RWPE1 (cell line): ENCODE results near the gene PSMC3.

Experiments used
- CTCF ChIA-PET: fragments of 350-600 bp; sonication (Branson Sonifier 250); formaldehyde crosslinking; extraction: SDS; loops from one replicate; lab custom pipeline; 2021; lab: Yijun Ruan, JAX
- POLR2A ChIA-PET: fragments of 400-600 bp; formaldehyde crosslinking; extraction: SDS; loops from one replicate; lab custom pipeline; 2020; ENCODE audit warnings: antibody characterized with exemption; ENCODE audit not compliant: low non-redundant PET; lab: Yijun Ruan, JAX
- DNase-seq: peaks from one replicate; pipeline ENCODE4 v3.0.0; 2012; ENCODE audit warnings: low spot score
- H3K27ac ChIP-seq: fragments of 450-650 bp; 2 replicates; pipeline ENCODE4 v1.5.1; 2017
- CTCF ChIP-seq: fragments of 450-650 bp; conservative IDR thresholded peaks from 2 replicates; pipeline ENCODE4 v1.5.1; 2017; ENCODE audit warnings: low read depth, mild to moderate bottlenecking

Gene PSMC3

GRCh38 chr11:47389577-47390421, 36.4 kb downstream of the PSMC3 start:
- ChIA-PET CTCF (interaction anchor here (0.5 to 0.6 kb wide), 2 partner anchors 16 to 17 kb away, joined by 4 read pairs; no protein-coding TSS in a partner anchor), POLR2A (interaction anchor here (0.6 kb wide), 1 partner anchor 1460 kb away, joined by 7 read pairs; no protein-coding TSS in a partner anchor)
- TF ChIP-seq CTCF, result no peak
- H3K27ac ChIP-seq, result peak overlapping the region; percentile 81
- DNase-seq, result no peak

- POLR2A ChIA-PET, result interaction anchor here (0.6 kb wide), 1 partner anchor 1459 kb away, joined by 7 read pairs; no protein-coding TSS in a partner anchor
- H3K27ac ChIP-seq, result peak overlapping the region; percentile 81
- CTCF ChIA-PET, result no interaction called here
- no peak for TF ChIP-seq CTCF
- DNase-seq, result no peak
These were observed 37.3 kb downstream of the PSMC3 start for GRCh38 chr11:47388697-47389576.

DNA sequence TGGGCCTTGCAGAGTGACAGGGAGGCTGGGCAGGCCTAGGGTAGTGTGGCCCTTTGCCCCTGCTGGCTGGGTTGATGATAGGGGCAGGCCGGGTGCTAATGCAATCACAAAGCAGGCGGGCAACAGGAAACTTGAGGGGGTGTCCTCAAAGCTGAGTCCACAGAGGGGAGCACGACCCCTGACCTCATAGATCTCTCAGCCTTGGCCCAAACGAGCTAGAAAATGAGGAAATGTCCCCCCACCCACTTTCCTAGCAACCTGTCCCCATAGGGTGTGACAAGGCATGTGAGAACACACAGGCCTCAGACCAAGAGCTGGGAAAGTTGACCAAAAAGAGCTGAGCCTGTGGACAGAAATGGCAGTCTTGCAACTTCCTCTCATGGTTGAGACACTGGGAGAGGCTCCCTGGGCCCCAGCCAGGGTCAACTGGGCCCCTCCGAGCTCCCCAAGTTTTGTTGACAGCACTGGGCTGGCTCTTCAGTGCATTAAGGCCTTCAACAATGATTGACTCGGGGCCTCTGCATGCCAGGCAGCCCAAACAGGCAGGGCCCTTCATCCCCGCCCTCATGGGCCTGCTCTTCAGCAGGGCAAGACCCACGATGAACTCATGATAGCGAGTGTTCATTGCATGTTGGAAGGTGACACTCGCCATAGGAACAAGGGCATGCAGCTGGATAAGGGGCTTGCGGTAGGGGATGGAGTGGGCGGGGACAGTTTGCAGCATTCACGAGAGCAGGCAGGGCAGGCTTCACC, 38.1 kb downstream of the PSMC3 start:
- ChIA-PET CTCF (interaction anchor here (0.6 to 1.2 kb wide), 3 partner anchors 14 to 24 kb away, joined by 3 to 5 read pairs (median 3); no protein-coding TSS in a partner anchor), POLR2A (no interaction called here)
- H3K27ac ChIP-seq, result peak overlapping the region; percentile 81
- TF ChIP-seq CTCF, result no peak
- no peak for DNase-seq

GRCh38 chr11:47384498-47384897, 41.7 kb downstream of the PSMC3 start:
- POLR2A ChIA-PET, result no interaction called here

DNA sequence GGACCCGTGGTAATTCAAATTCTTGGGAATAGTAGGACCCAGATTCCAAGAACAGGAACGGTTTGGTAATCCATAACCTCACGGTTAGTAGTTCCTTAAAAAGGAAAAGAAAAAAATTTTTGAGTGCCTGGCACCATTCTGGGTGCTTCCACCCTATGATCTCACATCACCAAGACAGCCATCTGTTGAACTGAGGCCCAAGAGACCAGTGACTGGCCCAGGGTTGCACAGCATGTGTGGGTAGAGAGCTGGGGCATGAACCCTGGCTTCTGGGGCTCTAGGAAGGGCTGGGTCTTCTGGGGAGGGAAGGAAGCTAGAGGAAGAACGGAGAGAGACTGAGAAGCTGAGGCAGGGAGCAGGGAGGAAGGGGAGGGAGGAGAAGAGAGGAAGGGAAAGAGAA, 43.2 kb downstream of the PSMC3 start:
- TF ChIP-seq CTCF, result no peak
- POLR2A ChIA-PET, result no interaction called here
- no peak overlapping the region for H3K27ac ChIP-seq
- DNase-seq, result no peak
- CTCF ChIA-PET, result interaction anchor here (1.4 kb wide), 1 partner anchor 28 kb away, joined by 3 read pairs; no protein-coding TSS in a partner anchor

More at GRCh38 chr11:47384498-47384897, 41.7 kb downstream of the PSMC3 start:
- DNase-seq, result no peak
- CTCF ChIA-PET, result interaction anchor here (0.6 kb wide), 1 partner anchor 129 kb away, joined by 4 read pairs; no protein-coding TSS in a partner anchor
- TF ChIP-seq CTCF, result no peak
- no peak overlapping the region for H3K27ac ChIP-seq
